CMK (cell line): ENCODE results near the gene GSDME.

Source experiments
- DNase-seq: peaks from one replicate; pipeline ENCODE4 v3.0.0-alpha.2; 2010; ENCODE audit warnings: low read depth

Gene GSDME

DNA sequence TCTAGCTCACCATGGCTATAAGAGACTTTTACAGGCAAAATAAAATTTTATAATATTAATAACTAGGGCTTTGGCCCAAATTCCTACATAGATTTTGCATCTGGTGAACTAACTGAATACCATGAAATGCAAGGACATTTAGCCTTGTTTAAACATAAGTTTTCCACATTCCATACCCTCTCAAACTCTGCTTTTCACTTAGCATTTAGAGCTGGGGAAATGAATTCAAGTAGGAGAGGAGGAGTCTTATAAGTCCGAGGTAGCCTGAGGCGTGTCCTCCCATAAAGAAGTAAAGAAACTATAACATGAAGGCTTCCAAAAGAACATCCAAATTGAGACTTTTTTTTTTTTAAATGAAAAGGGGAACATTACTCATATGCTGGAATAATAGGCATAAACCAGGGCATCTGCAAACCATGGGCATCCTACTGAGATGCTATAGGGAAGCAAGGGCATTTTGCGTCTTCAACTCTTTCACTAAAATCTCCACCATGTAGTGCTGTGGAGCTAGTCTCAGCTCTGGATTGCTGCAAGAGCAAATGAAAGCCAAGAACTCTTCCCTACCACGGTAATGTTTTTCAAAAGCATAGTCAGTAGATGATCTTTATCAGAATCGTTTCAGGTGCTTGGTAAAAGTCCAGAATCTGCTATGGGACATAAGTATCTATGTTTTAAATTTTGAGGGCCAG, 104.9 kb downstream of the GSDME start:
- no peak for DNase-seq
